Suprapubic skin (tissue), 3 donors: ENCODE results near the gene TBC1D1.

Experiments used
- EP300 ChIP-seq: sonication (generic); formaldehyde crosslinking; IDR thresholded peaks from one replicate; pipeline ENCODE4 v1.6.1; 2017; ENCODE audit warnings: antibody characterized with exemption
- TF ChIP-seq, protein P1 (sequence below), 2 donors: fragments of 200-600 bp in 1 of 2; fragments of 450-650 bp in 1 of 2; sonication (generic) in 1 of 2; IDR thresholded peaks; one replicate each; pipeline ENCODE4 v1.5.1; 2016 to 2019; ENCODE audit warnings: antibody characterized with exemption in 2 of 2, mild to moderate bottlenecking in 1 of 2, moderate library complexity in 1 of 2

DNA sequence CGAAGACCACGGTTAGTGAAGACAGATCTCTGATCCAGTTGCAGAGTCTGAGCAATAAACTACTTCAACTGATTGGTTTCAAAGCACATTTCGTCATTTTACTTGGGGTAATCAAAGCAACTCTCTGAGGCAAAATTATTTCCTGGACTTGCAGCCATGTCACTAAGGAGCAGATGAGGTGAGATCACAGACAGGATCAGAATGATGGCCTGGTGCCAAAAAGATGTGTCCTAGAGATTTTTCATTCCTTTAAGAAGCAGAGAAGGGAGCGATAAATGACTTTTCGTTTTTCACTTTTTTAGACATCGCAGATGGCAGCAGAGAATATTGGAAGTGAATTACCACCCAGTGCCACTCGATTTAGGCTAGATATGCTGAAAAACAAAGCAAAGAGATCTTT is 153.2 kb downstream of the TBC1D1 start:
- no peak for TF ChIP-seq EP300
- TF ChIP-seq, protein P1, sequence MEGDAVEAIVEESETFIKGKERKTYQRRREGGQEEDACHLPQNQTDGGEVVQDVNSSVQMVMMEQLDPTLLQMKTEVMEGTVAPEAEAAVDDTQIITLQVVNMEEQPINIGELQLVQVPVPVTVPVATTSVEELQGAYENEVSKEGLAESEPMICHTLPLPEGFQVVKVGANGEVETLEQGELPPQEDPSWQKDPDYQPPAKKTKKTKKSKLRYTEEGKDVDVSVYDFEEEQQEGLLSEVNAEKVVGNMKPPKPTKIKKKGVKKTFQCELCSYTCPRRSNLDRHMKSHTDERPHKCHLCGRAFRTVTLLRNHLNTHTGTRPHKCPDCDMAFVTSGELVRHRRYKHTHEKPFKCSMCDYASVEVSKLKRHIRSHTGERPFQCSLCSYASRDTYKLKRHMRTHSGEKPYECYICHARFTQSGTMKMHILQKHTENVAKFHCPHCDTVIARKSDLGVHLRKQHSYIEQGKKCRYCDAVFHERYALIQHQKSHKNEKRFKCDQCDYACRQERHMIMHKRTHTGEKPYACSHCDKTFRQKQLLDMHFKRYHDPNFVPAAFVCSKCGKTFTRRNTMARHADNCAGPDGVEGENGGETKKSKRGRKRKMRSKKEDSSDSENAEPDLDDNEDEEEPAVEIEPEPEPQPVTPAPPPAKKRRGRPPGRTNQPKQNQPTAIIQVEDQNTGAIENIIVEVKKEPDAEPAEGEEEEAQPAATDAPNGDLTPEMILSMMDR (IDR thresholded peaks at IDR 0.05) = no peak
